IMR-90 (cell line): ENCODE measurements around the gene FSTL5. TPM values are rescaled to one million over a fixed set of nuclear protein-coding genes. Genes with fewer than 3 reads are reported as not detected.

ENCODE experiments used
- ATAC-seq: fragments of 200-7000 bp; cut with Tn5 transposase; 2 replicates; pipeline ENCODE4 v1.9.1; 2020; ENCODE audit warnings: low read depth, mild to moderate bottlenecking, moderate library complexity
- BruUV-seq: library from RNA; stranded (reverse); fragments of 400-500 nt; replicated peaks from 2 replicates; lab custom pipeline; 2021; lab: Mats Ljungman, UMichigan
- CTCF ChIA-PET: fragments of 300-600 bp; formaldehyde crosslinking; extraction: SDS; loops from one replicate; lab custom pipeline; 2021; ENCODE audit warnings: antibody characterized with exemption; lab: Yijun Ruan, JAX
- POLR2A ChIA-PET: fragments of 300-600 bp; sonication (Branson Sonifier 250); formaldehyde crosslinking; loops from one replicate; lab custom pipeline; 2022; ENCODE audit warnings: antibody characterized with exemption; ENCODE audit not compliant: unreplicated experiment; lab: Charles Lee
- DNase-seq: peaks from one replicate; pipeline ENCODE4 v3.0.0; 2013
- H2AFZ ChIP-seq: replicated peaks from 2 replicates; pipeline ENCODE3; 2013; ENCODE audit warnings: low read length, mild to moderate bottlenecking; ENCODE audit not compliant: poor library complexity
- H2AK5ac ChIP-seq: 2 replicates; pipeline ENCODE4 v1.6.1; 2013; ENCODE audit warnings: low read depth, low read length, inconsistent platforms
- H2AK9ac ChIP-seq: replicated peaks from 2 replicates; pipeline ENCODE3; 2013; ENCODE audit warnings: mild to moderate bottlenecking, low read depth, low read length, moderate library complexity; ENCODE audit not compliant: poor library complexity
- H2BK120ac ChIP-seq: 2 replicates; pipeline ENCODE4 v1.6.1; 2013; ENCODE audit warnings: low read depth, low read length, inconsistent platforms
- H2BK15ac ChIP-seq: 3 replicates; pipeline ENCODE4 v1.6.1; 2013; ENCODE audit warnings: low read depth, low read length, inconsistent platforms
- H2BK20ac ChIP-seq: 2 replicates; pipeline ENCODE4 v1.6.1; 2013; ENCODE audit warnings: low read depth, mild to moderate bottlenecking, inconsistent platforms, low read length, moderate library complexity
- H2BK5ac ChIP-seq: 2 replicates; pipeline ENCODE4 v1.6.1; 2013; ENCODE audit warnings: mild to moderate bottlenecking, low read depth, low read length, inconsistent platforms; ENCODE audit not compliant: poor library complexity, severe bottlenecking
- H3K14ac ChIP-seq: replicated peaks from 2 replicates; pipeline ENCODE4 v1.6.1; 2013; ENCODE audit warnings: low read depth, low read length, inconsistent platforms
- H3K18ac ChIP-seq: 2 replicates; pipeline ENCODE4 v1.6.1; 2013; ENCODE audit warnings: low read depth, low read length, control low read depth
- H3K23ac ChIP-seq: 2 replicates; pipeline ENCODE4 v1.6.1; 2013; ENCODE audit warnings: low read depth, low read length, inconsistent platforms
- H3K27ac ChIP-seq: 2 replicates; pipeline ENCODE4 v1.5.1; 2013; ENCODE audit warnings: mild to moderate bottlenecking, control low read depth, low read length; ENCODE audit not compliant: insufficient read depth
- H3K27me3 ChIP-seq: 2 replicates; pipeline ENCODE4 v1.6.1; 2013; ENCODE audit warnings: low read length; ENCODE audit not compliant: control insufficient read depth, insufficient read depth
- H3K36me3 ChIP-seq: 2 replicates; pipeline ENCODE4 v1.6.1; 2013; ENCODE audit warnings: low read length, mixed read lengths; ENCODE audit not compliant: control insufficient read depth, insufficient read depth
- H3K4ac ChIP-seq: 2 replicates; pipeline ENCODE4 v1.6.1; 2013; ENCODE audit warnings: low read depth, low read length, inconsistent platforms
- H3K4me1 ChIP-seq: 2 replicates; pipeline ENCODE4 v1.6.1; 2013; ENCODE audit warnings: low read length, mixed read lengths; ENCODE audit not compliant: control insufficient read depth, insufficient read depth
- H3K4me2 ChIP-seq: 2 replicates; pipeline ENCODE4 v1.6.1; 2013; ENCODE audit warnings: low read depth, mild to moderate bottlenecking, control low read depth, low read length, moderate library complexity
- H3K4me3 ChIP-seq: 2 replicates; pipeline ENCODE4 v1.5.1; 2013; ENCODE audit warnings: low read depth, mild to moderate bottlenecking, control low read depth, low read length, moderate library complexity; ENCODE audit not compliant: insufficient read depth
- H3K56ac ChIP-seq: 2 replicates; pipeline ENCODE4 v1.6.1; 2013; ENCODE audit warnings: low read length, inconsistent platforms; ENCODE audit not compliant: insufficient read depth; ENCODE audit errors: extremely low read depth
- H3K79me1 ChIP-seq, 2 experiments: 2 replicates each; pipeline ENCODE4 v1.6.1; 2013; ENCODE audit warnings: low read length in 2 of 2, inconsistent platforms in 1 of 2, low read depth in 1 of 2
- H3K9ac ChIP-seq: 2 replicates; pipeline ENCODE4 v1.6.1; 2013; ENCODE audit warnings: low read depth, low read length, control low read depth
- H3K9me1 ChIP-seq: 2 replicates; pipeline ENCODE4 v1.6.1; 2013; ENCODE audit warnings: low read length, inconsistent platforms; ENCODE audit not compliant: insufficient read depth
- H3K9me3 ChIP-seq: 2 replicates; pipeline ENCODE4 v1.6.1; 2013; ENCODE audit warnings: low read length; ENCODE audit not compliant: control insufficient read depth, insufficient read depth
- H4K20me1 ChIP-seq: 2 replicates; pipeline ENCODE4 v1.6.1; 2013; ENCODE audit warnings: low read length, inconsistent platforms; ENCODE audit not compliant: insufficient read depth
- H4K5ac ChIP-seq: 2 replicates; pipeline ENCODE4 v1.6.1; 2013; ENCODE audit warnings: mild to moderate bottlenecking, low read depth, low read length, control low read depth
- H4K8ac ChIP-seq, 2 experiments: 2 replicates each; pipeline ENCODE4 v1.6.1; 2013; ENCODE audit warnings: low read depth in 2 of 2, low read length in 2 of 2, control low read depth in 1 of 2, inconsistent platforms in 1 of 2
- H4K91ac ChIP-seq: 2 replicates; pipeline ENCODE4 v1.6.1; 2013; ENCODE audit warnings: low read depth, low read length, inconsistent platforms; ENCODE audit not compliant: insufficient read depth
- FOS ChIP-seq: fragments of 150-350 bp; IDR thresholded peaks from 2 replicates; pipeline ENCODE4 v1.6.1; 2016; ENCODE audit warnings: low read depth, low read length
- USF2 ChIP-seq: fragments of 150-350 bp; IDR thresholded peaks from 2 replicates; pipeline ENCODE4 v1.6.1; 2017; ENCODE audit warnings: mild to moderate bottlenecking, antibody characterized with exemption, low read length, low read depth
- WGBS, 2 experiments: methylation state at CpG; one replicate each; pipeline versions ENCODE4 v1.1.5 to v1.1.7; 2013; ENCODE audit warnings: missing lambda C conversion rate in 2 of 2; ENCODE audit not compliant: insufficient read length in 1 of 2; ENCODE audit errors: extremely low coverage in 2 of 2; 5-methylcytosine and 5-hydroxymethylcytosine counted together
- dilution Hi-C: fragments of 300-500 bp; cut with HindIII; formaldehyde crosslinking; loops from one replicate; pipeline ENCODE4 v1.14.3; 2018; ENCODE audit warnings: low sequenced_read_pairs; ENCODE audit not compliant: unreplicated experiment
- in situ Hi-C: fragments of 300-500 bp; cut with MboI; formaldehyde crosslinking; loops from 3 replicates; pipeline ENCODE4 v1.14.3; 2019; ENCODE audit warnings: low sequenced_read_pairs, inconsistent platforms, mixed read lengths
- intact Hi-C: fragments of 100-400 bp; cut with micrococcal nuclease; formaldehyde crosslinking; loops from 2 replicates; pipeline ENCODE4 v1.10.0; 2022
- polyA plus RNA-seq, 3 experiments: library from polyadenylated mRNA; depleted of rRNA; stranded (reverse); fragments of >200 nt; gene quantifications; 2 replicates each; pipeline ENCODE4 v1.2.3, GENCODE V29; 2012; ENCODE audit warnings: low replicate concordance in 1 of 3
- total RNA-seq: library from RNA; depleted of rRNA; stranded (reverse); fragments of >200 nt; gene quantifications from 2 replicates; pipeline ENCODE4 v1.2.3, GENCODE V29; 2012

Gene FSTL5
- total and polyA plus RNA-seq, 2 of the 4 experiments (the other 2 are of a cell fraction): under 0.01 TPM; not detected in 1

- Histone ChIP-seq H3K9ac (no peak overlapping the region), H2BK5ac (no peak overlapping the region), H4K8ac (no peak overlapping the region), H2BK15ac (no peak overlapping the region), H3K14ac (no peak overlapping the region), H3K56ac (no peak overlapping the region), H3K79me1 (no peaks in the 10 kb centered on the region), H3K18ac (no peak overlapping the region), H3K4ac (no peak overlapping the region), H3K9me3 (no peaks in the 10 kb centered on the region), H3K36me3 (no peaks in the 10 kb centered on the region), H4K91ac (no peak overlapping the region), H2AFZ (no peak overlapping the region), H3K27me3 (no peaks in the 10 kb centered on the region), H3K4me2 (no peak overlapping the region), H2AK9ac (no peak overlapping the region), H2BK20ac (no peak overlapping the region), H3K9me1 (no peaks in the 10 kb centered on the region), H2BK120ac (no peak overlapping the region), H4K5ac (no peak overlapping the region), H4K20me1 (no peaks in the 10 kb centered on the region), H3K4me3 (no peak overlapping the region), H3K23ac (no peak overlapping the region), H3K27ac (no peak overlapping the region), H2AK5ac (no peak overlapping the region), H3K4me1 (no peaks in the 10 kb centered on the region)
- no TSS peak for BruUV-seq
- dilution Hi-C loops (no loop called here), in situ Hi-C loops (no loop called here), intact Hi-C loops (no loop called here)
- CTCF ChIA-PET: no interaction called here
- DNase-seq (peak; percentile 33), ATAC-seq (no peak)
- WGBS, 2 experiments: no CpG with 5 or more reads among the region's 6 CpGs
- POLR2A ChIA-PET: no interaction called here
- TF ChIP-seq USF2 (no peak), FOS (peak; percentile 6; the same call in 1 of the 2 replicates)
Measured at GRCh38 chr4:161577579-161578301, 586.1 kb downstream of the FSTL5 start.
